GM13977 (cell line): ENCODE results near the gene BTG3.

Source experiments
- DNase-seq: peaks from one replicate; pipeline ENCODE4 v3.0.0; 2012; ENCODE audit warnings: low spot score
- in situ Hi-C: fragments of 300-500 bp; cut with MboI; formaldehyde crosslinking; loops from one replicate; pipeline ENCODE4 v1.12.0; 2022; ENCODE audit warnings: low sequenced_read_pairs, low pct_unique_long_range_greater_than_20kb, mixed read lengths, inconsistent platforms; ENCODE audit not compliant: unreplicated experiment
- TF ChIP-seq, protein P1 (sequence below): IDR thresholded peaks from 2 replicates; pipeline ENCODE4 v1.5.1; 2012; ENCODE audit warnings: mild to moderate bottlenecking, control low read depth; ENCODE audit not compliant: insufficient read depth; ENCODE audit errors: extremely low read depth, missing control alignments

The BTG3 gene, protein sequence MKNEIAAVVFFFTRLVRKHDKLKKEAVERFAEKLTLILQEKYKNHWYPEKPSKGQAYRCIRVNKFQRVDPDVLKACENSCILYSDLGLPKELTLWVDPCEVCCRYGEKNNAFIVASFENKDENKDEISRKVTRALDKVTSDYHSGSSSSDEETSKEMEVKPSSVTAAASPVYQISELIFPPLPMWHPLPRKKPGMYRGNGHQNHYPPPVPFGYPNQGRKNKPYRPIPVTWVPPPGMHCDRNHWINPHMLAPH

DNA sequence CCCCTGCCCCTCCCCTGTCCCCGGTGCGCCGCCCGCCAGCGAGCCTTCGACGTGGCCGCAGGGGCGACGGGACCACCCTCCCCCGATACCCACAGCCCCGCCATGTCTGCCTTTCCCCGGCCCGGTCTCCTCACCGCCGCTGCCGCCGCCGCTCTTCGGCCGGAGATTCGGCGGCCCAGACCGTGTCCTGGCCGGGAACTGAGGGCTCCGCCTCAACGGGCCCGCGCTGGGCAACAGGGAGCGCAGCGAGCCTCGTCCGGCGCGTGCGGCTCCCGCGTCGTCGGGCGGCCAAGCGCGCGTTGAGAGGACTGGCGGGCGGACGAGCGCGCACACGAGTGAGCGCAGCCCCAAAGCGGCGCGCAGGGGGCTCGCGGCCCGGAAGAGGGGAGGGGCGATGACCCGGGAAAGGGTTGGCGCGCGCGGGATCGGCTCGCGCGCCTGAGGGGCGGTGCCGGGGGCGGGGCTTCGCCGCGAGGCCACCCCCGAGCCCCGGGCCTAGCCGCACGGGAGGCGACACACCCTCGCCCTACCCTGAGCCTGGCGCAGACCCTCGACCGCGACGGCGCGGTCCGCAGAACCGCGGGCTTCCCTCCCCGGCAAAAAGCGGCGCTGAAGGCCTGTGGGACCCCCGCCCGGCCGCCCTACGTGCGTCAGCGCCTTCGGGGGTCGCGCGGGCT is at the start of gene BTG3:
BTG3 (minus strand) TSS at position 337 of the 677 bp plus-strand sequence. CDS start 3,757 bp downstream, outside the sequence.
- in situ Hi-C loops: no loop called here
- TF ChIP-seq, protein P1, sequence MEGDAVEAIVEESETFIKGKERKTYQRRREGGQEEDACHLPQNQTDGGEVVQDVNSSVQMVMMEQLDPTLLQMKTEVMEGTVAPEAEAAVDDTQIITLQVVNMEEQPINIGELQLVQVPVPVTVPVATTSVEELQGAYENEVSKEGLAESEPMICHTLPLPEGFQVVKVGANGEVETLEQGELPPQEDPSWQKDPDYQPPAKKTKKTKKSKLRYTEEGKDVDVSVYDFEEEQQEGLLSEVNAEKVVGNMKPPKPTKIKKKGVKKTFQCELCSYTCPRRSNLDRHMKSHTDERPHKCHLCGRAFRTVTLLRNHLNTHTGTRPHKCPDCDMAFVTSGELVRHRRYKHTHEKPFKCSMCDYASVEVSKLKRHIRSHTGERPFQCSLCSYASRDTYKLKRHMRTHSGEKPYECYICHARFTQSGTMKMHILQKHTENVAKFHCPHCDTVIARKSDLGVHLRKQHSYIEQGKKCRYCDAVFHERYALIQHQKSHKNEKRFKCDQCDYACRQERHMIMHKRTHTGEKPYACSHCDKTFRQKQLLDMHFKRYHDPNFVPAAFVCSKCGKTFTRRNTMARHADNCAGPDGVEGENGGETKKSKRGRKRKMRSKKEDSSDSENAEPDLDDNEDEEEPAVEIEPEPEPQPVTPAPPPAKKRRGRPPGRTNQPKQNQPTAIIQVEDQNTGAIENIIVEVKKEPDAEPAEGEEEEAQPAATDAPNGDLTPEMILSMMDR: no peak
- peak; percentile 95 for DNase-seq

DNA sequence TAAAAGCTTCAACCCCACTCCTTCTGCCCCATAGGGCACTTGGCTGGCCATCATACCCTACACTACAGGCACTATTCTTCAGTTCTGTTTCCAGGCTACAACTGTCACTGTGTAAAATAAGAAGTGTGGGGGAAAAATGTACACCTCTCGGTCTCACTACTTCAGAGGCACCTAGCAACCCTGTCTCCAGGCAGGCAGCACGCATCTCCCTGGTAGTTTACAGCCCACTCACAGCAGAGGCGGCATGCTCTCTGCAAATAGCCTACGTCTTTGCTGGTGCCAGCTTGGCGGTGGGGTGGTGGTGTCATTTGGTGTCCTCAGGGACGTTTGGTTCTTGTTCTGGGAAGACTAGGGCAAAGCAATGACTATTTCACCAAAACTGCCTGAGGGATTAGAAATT is 48.2 kb upstream of the BTG3 start:
- in situ Hi-C loops: no loop called here
- DNase-seq: no peak
- TF ChIP-seq, protein P1: no peak

DNA sequence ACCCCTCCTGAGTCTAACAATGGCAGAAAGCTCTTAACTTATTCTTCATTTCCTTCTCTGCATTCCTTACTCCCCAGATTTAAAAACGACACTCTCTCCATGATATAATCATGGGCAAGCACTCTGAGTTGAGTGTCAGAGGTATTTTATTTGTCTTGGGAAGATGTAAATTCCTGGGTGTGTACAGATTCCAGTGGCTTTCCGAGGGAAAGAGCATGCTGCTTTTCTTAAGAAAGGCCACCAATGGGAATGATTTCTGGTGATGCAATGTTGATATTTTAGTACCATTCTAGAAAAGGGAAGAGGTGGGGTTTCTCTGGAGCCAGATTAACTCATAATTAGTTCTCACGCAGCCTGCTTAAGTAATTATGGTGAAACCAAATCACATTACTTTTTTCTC is 47.8 kb upstream of the BTG3 start:
- no peak for DNase-seq
- TF ChIP-seq, protein P1: no peak
- in situ Hi-C loops: no loop called here

DNA sequence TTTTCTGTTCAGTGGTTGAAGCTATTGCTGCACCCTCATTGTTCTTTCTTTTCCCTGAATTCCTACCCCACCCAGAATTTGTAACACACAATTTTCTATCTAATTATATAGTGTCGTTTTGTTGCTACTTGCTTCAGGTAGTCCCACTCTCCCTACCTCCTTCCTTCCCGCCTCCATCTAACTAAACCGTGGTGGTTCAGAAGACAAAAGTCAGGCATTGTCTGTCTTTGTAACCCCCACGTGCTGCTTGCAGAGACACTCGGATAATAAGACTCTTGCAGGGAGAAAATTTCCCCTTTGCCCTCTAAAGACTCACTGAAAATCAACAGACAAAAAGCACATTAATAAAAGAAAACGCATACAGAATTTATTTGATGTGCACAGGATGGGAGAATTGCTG is 46.2 kb upstream of the BTG3 start:
- DNase-seq: no peak
- TF ChIP-seq, protein P1: no peak
- in situ Hi-C loops: no loop called here

DNA sequence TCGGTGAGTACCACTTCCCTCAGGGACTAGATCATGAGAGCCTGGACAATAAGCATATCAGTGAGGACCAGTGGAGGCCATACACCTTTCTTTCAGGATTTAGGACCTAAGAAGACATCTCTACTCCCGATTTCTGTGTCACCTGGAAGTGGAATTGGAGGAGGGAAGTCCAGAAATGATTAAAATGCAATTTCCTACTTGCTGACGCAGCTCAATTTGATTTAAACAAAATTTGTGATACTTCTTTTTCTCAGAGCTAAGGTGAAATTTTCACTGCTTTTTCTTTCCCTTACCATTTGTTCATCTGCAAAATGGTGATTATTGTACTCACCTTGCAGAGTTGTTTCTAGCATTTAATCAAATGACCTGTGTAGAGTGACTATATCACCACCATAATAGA is 38.8 kb upstream of the BTG3 start:
- in situ Hi-C loops: no loop called here
- no peak for DNase-seq
- TF ChIP-seq, protein P1: no peak

DNA sequence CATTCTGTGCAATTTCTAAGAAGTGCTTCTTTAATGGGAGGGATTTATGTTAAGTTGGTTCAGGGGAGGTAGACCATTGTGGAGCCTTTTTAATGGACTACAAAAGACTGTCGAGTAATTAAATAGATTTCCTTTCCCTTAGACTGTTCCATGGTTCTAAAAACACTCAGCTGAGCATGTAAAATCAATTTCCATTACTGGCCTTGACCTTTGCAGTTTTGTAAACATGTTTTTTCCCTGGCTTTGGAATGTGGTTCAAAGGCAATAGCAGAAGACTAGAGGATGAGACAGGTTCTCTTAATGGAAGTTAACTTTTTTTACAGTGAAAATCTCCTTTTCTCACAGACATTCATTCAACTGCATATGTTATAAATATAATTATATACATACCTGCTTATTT is 37.6 kb upstream of the BTG3 start:
- TF ChIP-seq, protein P1: no peak
- in situ Hi-C loops: no loop called here
- DNase-seq: no peak
